ENCODE measurements around the gene MUC5AC. TPM values are rescaled to one million over a fixed set of nuclear protein-coding genes. Genes with fewer than 3 reads are reported as not detected.
A peak's percentile ranks its signal among the peaks of the same experiment; 100 is the strongest.

Gene MUC5AC
- total RNA-seq, 1 donor from 2014 or later = not detected

DNA sequence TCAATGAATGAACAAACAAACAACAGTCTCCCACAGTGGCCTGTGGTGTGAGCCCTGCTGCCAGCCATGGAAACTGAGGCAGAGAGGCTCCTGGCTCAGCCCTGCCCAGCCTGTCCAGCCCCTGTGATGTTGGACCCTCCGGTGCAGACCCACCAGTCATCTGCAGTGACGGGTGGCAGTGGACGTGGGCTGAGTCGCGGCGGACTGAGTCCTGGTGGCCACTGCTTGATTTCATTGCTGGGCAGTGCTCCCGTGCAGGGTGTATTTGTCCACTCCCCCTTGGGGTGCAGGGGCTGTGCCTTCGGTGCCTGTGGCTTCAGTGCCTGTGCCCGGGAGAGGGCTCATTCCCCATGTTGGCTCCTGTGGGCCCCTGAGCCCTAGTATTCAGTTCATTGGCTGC lies 31.9 kb upstream of the MUC5AC start:
- TF ChIP-seq, protein P1, sequence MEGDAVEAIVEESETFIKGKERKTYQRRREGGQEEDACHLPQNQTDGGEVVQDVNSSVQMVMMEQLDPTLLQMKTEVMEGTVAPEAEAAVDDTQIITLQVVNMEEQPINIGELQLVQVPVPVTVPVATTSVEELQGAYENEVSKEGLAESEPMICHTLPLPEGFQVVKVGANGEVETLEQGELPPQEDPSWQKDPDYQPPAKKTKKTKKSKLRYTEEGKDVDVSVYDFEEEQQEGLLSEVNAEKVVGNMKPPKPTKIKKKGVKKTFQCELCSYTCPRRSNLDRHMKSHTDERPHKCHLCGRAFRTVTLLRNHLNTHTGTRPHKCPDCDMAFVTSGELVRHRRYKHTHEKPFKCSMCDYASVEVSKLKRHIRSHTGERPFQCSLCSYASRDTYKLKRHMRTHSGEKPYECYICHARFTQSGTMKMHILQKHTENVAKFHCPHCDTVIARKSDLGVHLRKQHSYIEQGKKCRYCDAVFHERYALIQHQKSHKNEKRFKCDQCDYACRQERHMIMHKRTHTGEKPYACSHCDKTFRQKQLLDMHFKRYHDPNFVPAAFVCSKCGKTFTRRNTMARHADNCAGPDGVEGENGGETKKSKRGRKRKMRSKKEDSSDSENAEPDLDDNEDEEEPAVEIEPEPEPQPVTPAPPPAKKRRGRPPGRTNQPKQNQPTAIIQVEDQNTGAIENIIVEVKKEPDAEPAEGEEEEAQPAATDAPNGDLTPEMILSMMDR (IDR thresholded peaks at IDR 0.05; ENCODE audit: unreplicated experiment) = no peak
- DNase-seq (ENCODE audit: low spot score) = no peak
- no peaks in the 10 kb centered on the region for H3K36me3 Mint-ChIP-seq (ENCODE audit: low read depth, unreplicated experiment)
- H3K9me3 Mint-ChIP-seq (ENCODE audit: unreplicated experiment) = no peaks in the 10 kb centered on the region
- H3K27me3 Mint-ChIP-seq (ENCODE audit: unreplicated experiment) = peaks cover 8% of the 10 kb centered on the region
- no peak overlapping the region for H3K27ac Mint-ChIP-seq (ENCODE audit: unreplicated experiment)
- H3K4me1 Mint-ChIP-seq (ENCODE audit: unreplicated experiment) = no peaks in the 10 kb centered on the region
- no peak overlapping the region for H3K4me3 Mint-ChIP-seq (ENCODE audit: unreplicated experiment)

DNA sequence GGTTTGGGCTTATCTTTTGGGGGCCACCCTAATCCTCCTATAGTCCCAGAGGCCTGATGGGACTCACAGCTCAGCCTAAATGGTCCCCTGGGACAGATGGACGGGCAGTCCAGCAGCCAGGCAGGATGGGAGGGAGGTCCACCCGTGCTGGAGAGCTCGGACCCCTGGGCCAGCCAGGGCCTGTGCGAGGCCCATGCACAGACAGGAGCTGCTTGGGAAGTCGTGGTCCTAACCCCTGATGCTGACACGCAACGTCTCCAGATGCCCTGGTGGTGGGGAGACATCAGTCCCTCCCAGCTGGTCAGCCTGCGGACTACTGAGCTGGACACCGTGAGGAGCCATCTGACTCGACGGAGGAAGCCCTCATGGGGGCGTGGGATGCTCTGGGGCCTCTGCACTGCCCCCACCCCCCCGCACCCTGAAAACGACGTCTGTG lies 31.2 kb upstream of the MUC5AC start:
- H3K36me3 Mint-ChIP-seq (ENCODE audit: low read depth, unreplicated experiment) = no peaks in the 10 kb centered on the region
- TF ChIP-seq, protein P1 (IDR thresholded peaks at IDR 0.05; ENCODE audit: unreplicated experiment) = no peak
- no peaks in the 10 kb centered on the region for H3K9me3 Mint-ChIP-seq (ENCODE audit: unreplicated experiment)
- no peaks in the 10 kb centered on the region for H3K4me1 Mint-ChIP-seq (ENCODE audit: unreplicated experiment)
- DNase-seq (ENCODE audit: low spot score) = peak; percentile 2
- H3K27me3 Mint-ChIP-seq (ENCODE audit: unreplicated experiment) = peaks cover 5% of the 10 kb centered on the region
- no peak overlapping the region for H3K27ac Mint-ChIP-seq (ENCODE audit: unreplicated experiment)
- H3K4me3 Mint-ChIP-seq (ENCODE audit: unreplicated experiment) = no peak overlapping the region

DNA sequence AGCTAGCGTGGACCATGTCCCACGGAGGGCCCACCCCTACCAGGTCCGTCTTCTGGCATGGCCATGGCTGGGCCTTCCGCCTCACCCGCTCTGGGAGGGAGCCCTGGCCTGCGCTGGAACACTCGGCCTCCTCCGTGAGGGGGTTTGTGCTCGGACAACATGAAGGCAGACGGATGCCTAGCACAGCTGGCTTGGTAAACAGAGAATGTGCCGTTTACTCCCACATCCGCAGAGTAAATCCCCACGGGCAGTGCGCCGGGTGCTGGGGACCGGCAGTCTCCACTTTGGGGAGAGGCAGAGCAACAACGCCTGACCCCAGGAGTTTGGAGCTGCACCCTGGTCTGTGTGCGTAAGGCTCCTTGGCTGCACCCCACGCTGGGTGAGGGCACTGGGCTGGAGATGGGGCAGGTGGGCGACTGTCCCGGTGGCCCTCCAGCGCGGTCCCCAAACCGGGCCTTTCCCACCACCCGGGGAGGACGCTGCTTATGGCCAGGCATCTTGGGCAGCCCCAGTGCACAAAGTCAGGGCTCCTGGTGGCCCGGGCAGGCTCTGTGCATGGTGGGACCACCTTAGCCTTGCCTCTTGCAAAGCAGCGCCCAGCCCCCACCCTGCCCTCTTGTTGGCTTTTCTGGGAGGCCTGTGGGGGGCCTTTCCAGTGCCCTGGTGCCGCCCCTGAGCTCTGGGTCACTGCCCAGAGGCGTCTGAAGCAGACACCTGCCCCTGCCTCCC lies 30.7 kb upstream of the MUC5AC start:
- TF ChIP-seq, protein P1 (IDR thresholded peaks at IDR 0.05; ENCODE audit: unreplicated experiment) = no peak
- H3K9me3 Mint-ChIP-seq (ENCODE audit: unreplicated experiment) = no peaks in the 10 kb centered on the region
- DNase-seq (ENCODE audit: low spot score) = peak; percentile 2
- no peak overlapping the region for H3K4me3 Mint-ChIP-seq (ENCODE audit: unreplicated experiment)
- peaks cover 5% of the 10 kb centered on the region for H3K27me3 Mint-ChIP-seq (ENCODE audit: unreplicated experiment)
- no peaks in the 10 kb centered on the region for H3K4me1 Mint-ChIP-seq (ENCODE audit: unreplicated experiment)
- no peaks in the 10 kb centered on the region for H3K36me3 Mint-ChIP-seq (ENCODE audit: low read depth, unreplicated experiment)
- H3K27ac Mint-ChIP-seq (ENCODE audit: unreplicated experiment) = no peak overlapping the region

GRCh38 chr11:1127664-1128162 lies 30.0 kb upstream of the MUC5AC start:
- DNase-seq (ENCODE audit: low spot score) = peak; percentile 2
- H3K9me3 Mint-ChIP-seq (ENCODE audit: unreplicated experiment) = no peaks in the 10 kb centered on the region
- TF ChIP-seq, protein P1 (IDR thresholded peaks at IDR 0.05; ENCODE audit: unreplicated experiment) = no peak
- no peak overlapping the region for H3K4me3 Mint-ChIP-seq (ENCODE audit: unreplicated experiment)
- H3K27ac Mint-ChIP-seq (ENCODE audit: unreplicated experiment) = no peak overlapping the region
- peaks cover 5% of the 10 kb centered on the region for H3K27me3 Mint-ChIP-seq (ENCODE audit: unreplicated experiment)
- no peaks in the 10 kb centered on the region for H3K4me1 Mint-ChIP-seq (ENCODE audit: unreplicated experiment)
- H3K36me3 Mint-ChIP-seq (ENCODE audit: low read depth, unreplicated experiment) = no peaks in the 10 kb centered on the region
